ENCODE data around the gene DHFR.
A peak's percentile ranks its signal among the peaks of the same experiment; 100 is the strongest.
"Not testable (repeated sequence)": the region's sequence is repeated elsewhere in the genome, so short reads cannot be mapped to it uniquely, and the experiment has no call there.

The DHFR gene

DNA sequence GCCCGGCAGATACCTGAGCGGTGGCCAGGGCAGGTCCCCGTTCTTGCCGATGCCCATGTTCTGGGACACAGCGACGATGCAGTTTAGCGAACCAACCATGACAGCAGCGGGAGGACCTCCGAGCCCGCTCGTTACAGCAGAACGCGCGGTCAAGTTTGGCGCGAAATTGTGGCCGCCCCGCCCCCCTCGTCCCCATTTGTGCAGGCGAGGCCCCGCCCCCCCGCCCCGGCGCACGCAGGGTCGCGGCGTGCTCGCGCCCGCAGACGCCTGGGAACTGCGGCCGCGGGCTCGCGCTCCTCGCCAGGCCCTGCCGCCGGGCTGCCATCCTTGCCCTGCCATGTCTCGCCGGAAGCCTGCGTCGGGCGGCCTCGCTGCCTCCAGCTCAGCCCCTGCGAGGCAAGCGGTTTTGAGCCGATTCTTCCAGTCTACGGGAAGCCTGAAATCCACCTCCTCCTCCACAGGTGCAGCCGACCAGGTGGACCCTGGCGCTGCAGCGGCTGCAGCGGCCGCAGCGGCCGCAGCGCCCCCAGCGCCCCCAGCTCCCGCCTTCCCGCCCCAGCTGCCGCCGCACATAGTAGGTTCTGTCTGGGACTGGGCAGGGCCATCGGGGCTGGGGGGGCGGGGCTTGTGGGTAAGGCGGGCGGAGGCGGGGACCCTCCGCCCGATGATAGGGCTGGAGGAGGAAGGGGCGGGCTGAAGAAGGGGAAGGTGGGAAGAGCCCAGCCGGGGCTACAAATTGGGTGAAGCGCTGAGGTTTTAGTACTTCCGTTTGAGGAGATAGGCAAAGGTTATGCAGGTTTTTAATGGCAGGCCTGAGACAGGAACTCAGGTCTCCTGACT is at the start of gene DHFR, which contains the start of gene MSH3:
Gene DHFR, minus strand, starts transcription at position 593 of the 840 bp plus-strand sequence. Its CDS starts 494 bp downstream, at position 99.
Gene MSH3, plus strand, starts transcription at position 262 of the 840 bp plus-strand sequence. Its CDS starts 76 bp downstream, at position 338.
- peak; percentile 90 to 91 for DNase-seq

DNA sequence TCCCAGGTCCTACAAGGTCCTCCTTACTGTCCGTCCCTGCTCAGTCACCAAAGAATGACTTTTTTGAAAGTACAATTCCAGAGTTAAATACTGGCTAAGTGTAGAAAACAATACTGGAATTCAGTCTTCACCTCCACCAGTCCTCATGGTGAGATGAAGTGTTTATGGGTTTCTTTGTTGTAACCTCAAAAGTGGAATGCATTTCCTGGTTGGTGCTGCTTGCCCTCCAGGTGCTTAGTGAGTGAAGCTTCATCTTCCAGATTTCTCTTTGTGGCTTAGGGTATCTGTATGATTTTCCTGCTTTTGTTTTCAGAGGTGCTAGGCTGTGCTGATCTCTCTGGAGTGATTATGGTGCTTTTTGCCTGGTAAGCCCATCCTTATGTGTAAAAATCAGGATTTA is 49.4 kb upstream of the DHFR start:
- no peak for DNase-seq

DNA sequence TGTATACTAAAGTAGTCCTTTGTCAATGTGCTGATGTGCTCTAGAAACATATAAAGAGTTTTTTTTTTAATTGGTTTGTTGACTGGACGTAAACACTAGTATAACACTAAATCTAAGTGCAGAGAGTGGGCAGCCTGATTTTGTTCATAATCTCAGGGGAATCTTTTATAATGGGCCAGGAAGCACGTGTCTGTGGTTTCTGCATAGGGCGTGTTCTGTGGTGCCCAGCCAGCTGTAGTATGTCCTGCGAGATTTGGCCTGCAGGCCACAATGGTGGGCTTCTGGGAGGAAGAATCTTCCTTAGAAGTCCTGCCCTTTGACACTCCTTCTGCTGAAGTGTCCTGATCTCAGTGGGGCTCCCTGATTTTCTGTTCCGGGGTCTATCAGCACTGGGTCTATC is 49.0 kb upstream of the DHFR start:
- DNase-seq, result no peak

DNA sequence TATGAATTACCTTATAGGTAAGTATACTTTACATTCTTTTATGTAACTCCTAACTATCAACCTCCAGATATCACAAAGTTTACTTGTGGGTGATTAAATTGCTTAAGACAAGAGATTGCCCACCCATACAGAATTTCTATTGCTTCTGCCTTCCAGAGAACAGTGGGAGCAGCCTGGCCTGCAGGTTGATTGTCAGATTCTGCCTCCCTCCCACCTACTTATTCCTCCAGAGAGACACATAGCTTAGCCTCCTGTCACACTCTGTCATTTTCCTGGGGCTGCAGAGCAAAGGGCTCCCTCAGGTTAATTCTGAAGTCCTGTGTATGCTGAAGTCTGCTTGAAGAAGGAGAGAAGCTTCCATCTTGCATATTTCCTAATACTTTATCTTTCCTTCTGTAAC is 48.5 kb upstream of the DHFR start:
- no peak for DNase-seq

DNA sequence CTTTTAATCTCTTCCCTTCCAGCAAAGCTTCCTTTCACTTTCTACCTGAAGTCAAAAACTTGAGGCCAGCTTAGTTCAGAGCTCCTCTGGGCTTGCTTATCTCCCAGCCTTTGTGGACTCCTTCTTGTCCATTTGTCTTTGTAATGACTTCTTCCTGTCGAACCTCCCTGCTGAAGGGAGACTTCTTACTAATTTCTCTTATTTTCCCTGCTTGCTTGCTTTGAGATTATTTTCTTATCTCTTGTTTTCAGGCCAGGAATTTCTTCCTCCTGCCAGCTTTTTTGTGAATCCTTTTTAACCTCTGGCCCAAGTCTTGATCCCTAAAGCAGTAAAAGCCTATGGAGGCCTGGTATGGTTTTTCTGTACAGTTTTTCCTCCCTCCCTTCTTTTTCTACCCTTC is 46.8 kb upstream of the DHFR start:
- no peak for DNase-seq

DNA sequence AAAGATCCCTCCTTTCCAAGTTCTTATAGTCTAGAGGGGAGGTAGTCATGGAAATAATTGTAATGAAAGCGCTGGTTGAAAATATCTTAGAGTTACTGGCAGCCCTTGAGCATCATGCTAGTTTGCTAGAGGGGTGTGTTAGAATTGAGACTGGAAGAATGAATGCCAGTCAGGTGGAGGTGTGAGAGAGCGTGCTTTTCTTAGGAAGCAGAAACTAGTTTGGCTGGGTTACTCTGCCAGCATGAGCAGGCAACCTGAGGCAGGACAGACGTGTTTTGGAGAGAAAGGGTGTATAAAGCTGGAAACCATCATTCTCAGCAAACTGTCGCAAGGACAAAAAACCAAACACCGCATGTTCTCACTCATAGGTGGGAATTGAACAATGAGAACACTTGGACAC is 43.6 kb upstream of the DHFR start:
- DNase-seq, result no peak

DNA sequence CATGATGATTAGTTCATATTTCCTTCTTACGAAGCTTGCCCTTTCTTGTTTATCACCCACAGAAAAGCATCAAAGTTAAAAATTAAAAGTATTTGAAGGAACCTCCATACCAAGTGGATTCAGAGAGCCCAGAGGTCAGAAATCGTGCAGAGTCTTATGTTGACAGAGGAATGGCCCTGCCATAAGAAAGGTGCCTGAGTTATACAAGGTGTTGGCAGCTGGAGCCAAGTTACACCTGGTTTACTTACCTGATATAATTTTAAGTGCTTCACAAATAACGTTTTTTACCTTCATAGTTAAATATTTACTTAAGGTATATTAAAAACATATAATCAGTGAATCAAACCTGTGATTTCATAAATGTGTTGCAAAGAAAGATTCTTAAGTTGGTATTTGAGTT is 42.3 kb upstream of the DHFR start:
- DNase-seq, result no peak

DNA sequence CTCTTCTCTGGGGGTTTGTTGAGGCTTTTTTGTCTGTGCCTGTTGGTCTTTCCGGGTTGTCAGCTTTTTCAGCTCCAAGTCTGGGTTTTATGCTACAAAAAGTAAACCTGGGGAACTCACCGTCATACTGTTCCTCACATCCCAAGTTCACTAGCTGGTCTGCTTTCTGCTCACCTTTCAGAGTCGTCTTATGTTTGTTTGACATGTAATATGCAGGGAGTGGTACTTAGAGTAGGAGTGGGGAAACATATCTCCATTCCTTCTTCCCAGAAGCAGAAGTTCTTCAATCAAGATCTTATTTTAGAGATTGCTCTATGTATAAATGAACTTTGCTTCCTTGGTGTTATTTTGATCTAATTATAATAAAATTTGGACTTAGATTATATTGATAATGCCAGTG is 41.7 kb upstream of the DHFR start:
- DNase-seq, result no peak

DNA sequence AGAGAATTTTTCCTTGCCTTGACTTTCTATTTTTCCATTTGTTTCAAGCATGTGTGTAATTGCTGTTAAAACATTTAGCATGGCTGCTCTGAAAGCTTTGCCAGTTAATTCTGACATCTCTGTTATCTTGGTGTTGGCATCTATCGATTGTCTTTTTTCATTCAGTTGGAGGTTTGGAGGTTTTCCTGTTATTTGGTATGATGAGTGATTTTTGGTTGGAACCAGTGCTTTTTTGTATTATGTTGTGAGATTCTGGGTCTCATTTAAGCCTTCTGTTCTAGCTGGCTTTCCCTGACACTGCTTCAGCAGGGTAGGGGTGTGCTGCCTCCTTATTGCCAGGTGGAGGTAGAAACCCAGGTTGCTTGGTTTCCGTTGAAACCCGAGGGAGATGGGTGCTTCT is 40.9 kb upstream of the DHFR start:
- DNase-seq, result no peak

DNA sequence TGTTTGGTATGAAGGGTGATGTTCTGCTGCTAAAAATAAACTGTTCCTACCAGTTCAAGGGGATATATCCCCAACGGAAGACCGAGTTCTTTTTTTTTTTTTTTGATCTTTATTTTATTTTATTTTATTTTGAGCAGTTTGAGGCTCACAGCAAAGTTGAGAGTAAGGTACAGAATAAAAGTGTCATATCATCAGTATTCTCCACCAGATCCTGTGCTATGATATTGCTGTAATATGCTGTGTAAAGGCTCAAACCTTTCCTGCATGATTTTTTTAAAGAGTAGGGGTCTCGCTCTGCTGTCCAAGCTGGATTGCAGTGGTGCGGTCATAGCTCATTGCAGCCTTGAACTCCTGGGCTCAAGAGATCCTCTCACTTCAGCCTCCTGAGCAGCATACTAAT is 34.8 kb upstream of the DHFR start:
- no peak for DNase-seq

DNA sequence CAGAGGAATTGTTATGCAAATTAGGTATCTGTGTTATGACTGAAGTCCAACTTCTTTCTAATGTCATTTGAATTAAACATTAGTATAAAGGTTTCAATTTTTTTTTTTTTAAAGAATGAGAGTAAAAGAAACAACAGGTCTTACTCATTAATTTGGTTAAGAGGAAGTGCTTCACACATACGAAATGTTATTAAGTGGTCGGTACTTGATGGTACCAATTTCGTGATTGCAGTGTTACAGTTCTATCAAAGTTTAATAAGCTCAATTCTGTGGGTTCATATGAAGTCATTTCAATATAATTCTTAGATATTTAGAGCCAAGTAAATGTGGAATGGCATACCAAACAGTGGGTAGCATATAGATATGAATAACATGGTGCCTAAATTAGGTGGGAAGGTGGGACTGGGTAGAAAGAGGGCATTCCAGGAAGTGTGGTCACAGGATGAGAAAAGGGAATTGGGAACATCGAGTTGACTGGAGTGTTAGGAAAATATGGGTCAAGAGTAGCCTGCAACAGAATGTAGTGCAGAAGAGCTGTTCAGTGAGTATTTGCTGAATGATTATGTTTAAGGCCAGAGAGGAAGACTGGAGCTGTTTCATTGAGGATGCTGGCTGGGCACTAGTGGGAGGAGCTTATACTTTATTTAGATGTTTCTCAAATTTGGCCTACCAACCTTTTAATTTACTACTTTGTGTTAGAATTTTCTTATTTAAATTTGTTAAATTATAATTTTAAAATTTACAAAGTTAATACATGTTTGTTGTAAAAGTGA is 34.1 kb upstream of the DHFR start:
- DNase-seq, result no peak

DNA sequence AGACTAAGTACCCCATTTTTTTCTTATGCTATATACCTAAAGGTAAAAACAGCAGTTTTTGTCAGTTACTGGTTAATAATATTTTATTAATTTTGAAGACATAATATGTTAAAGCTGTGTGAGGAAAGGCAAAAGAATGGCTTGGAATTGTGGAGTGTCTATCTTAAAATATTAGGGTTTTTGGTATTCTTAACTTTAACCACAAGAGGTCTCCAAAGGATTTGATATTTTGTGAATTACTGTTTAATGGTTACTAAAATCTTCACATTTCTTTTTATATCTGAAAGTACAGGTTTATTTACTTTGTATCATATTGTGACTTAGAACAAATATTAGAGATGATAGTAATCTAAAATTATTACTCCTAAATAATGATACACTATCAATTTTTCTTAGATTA is 32.0 kb upstream of the DHFR start:
- DNase-seq, result peak in 1 of 2 donors; percentile 32

DNA sequence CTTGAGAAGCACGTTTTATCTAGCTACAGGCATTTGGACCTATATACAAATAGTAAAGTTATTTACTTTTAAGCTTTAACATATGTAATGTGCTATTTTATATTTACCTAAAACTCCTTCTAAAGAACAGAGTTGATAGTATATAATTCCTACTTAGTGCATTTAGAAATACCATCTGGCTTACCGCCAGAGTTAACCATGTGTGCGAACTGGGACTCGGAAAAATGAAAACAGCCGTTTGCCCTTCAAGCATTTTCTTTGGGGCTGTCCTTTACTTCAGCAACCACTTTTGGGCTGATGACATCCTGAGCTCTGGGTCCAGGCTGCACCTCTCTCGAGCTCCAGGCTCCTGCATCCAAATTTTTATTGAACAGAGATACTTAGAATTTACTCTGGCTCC is 21.9 kb upstream of the DHFR start:
- DNase-seq, result no peak

DNA sequence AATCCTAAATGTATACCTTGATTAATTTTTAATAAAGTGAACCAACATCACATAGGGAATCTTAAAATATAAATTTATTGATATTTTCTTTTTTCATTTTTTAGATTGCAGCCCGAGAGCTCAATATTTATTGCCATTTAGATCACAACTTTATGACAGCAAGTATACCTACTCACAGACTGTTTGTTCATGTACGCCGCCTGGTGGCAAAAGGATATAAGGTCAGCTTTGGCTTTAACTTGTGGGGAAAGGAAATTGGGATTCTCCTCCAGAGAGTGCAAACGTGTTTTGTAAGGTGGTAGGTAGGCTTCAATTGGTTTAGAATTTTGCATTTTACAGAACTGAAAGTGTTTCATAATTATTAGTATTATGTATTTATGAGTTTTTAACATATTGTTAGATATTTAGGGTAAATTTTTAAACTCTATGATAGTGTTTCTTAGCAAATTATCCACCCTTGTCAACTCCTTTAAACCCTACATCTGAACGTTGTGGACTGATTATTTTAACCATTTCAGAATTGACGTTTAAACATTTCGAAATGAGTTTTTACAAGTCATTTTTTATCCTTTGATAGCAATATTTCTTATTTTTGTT is 17.5 kb upstream of the DHFR start:
- peak; percentile 60 to 64 for DNase-seq

DNA sequence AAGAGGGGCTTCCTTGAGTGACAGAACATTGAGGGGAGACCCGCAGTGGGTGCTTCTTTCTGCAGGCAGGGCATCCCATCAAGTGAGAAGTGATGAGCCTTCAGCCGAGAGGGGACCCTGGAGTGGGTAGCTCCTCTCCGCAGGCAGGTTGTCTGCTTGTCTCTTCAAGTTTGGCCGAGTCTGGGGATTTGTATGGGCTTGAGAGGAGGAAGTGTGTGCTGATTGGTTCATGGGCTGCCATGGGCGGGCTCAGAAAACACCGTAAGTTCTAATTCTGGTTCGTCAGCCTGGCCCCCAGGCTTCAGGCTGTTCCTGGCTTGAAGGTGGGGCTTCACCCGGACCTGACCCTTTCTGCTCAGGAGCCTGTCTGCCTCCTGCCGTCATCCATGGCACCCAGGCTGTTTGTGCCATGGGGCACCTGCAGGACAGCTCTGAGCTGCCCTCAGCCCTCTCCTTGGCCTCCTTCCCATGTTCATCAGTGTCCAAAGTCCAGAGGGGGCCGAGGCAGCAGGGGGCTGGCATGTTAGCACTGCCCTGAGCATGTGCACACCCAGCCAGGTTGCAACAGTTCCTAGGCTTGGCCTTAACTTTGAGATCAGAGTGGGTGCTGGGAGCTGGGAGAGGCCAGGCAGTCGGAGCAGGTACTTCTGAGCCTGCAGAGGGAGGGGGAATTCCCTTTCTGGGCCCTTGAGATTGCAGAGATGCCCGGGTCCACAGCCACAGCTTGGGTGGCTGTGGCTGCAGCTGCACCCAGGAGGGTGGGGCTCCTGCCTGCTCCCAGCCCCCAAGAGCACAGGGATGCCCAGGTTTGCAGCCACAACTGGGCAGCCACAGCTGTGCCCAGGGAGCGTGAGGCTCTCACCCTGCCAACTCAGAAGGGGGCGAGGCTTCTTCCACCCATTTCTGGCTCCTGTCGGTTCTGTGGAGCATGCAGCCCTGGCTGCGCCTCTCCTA is 13.5 kb upstream of the DHFR start:
- DNase-seq, result peak in 1 of 2 donors; percentile 1

DNA sequence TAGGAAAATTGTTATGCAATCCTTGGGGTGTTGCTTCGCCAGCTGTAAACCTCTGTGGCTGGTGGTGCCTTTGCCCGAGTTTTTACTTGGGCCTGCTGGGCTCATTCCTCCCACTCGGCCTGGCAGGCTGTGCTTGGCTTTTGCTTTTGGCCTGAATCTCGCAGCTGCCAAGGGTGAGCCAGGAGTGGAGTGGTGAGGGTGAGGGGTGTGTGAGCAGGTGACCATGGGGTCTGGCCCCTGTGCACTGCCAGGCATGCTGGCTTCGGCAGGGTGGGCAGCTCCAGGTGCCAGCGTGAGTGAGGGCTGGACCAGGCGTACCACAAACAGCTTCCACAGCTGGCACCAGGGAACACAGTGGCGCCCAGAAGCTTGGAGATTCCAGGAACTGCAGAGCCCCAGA is 12.6 kb upstream of the DHFR start:
- DNase-seq, result no peak

DNA sequence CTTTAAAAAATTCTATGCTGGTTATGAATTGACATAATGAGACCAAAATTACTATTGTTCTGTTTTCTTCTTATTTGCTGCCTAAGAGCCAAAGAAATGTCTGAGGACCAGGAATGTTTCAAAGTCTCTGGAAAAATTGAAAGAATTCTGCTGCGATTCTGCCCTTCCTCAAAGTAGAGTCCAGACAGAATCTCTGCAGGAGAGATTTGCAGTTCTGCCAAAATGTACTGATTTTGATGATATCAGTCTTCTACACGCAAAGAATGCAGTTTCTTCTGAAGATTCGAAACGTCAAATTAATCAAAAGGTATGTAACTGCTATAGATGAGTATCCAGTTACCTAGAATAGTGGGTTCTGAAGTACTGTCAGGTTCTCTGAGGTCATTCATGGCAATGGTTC is 10.3 kb upstream of the DHFR start:
- DNase-seq, result no peak

DNA sequence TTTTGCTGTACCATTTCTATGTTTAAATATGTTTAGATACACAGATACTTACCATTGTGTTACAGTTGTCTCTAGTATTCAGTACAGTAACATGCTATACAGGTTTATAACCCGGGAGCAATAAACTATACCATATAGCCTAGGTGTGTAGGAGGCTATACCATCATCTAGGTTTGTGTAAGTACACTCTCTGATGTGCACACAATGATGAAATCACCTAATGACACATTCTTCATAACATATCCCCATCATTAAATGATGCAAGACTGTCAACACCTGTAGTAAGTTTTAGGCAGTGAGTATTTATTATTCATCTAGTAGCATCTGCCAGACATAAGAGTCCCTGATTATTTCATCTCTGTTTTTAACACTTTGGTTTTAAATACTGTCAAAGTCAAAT is 7.3 kb upstream of the DHFR start:
- DNase-seq, result no peak

DNA sequence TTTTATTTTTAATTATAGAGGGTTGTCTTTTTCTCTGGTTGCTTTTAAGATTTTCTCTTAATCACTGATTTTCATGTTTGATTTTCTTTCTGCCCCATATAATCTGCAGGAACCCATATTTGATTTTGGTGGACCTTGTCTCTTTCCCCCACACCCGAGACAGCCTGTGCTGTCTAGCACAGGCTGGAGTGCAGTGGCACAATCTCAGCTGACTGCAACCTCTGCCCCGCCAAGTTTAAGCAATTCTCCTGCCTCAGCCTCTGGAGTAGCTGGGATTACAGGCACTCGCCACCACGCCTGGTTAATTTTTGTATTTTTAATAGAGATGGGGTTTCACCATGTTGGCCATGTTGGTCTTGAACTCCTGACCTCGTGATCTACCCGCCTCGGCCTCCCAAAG is 5.9 kb upstream of the DHFR start:
- not testable (repeated sequence) for DNase-seq

DNA sequence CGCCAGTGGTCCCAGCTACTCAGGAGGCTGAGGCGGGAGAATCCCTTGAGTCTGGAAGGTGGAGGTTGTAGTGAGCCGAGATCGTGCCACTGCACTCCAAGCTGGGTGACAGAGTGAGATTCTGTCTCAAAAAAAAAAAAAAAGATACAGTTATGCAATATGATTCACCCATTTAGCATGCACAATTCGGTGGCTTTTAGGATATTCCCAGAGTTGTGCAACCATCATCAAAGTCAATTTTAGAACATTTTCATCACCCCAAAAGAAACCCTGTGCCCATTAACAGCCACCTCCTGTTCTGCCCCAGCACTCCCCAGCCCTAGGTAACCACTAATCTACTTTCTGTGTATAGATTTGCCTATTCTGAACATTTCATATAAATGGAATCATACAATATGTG is 4.3 kb upstream of the DHFR start:
- DNase-seq, result no peak

DNA sequence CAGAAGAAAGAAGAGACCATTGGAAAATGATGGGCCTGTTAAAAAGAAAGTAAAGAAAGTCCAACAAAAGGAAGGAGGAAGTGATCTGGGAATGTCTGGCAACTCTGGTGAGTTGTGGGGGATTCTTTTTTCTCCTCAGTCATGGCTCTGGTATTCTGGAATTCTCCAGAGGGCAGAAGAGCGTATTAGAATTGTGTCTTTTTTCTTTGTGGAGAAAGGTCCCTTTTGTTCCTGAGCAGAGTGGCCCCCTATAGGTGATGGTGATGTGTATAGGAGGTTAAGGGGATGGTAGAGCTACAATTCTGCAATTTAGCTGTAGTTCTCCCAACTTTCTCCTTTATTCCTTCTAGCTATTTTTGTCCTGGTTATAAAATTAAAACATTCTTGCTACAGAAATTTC is 1.6 kb upstream of the DHFR start:
- no peak for DNase-seq

DNA sequence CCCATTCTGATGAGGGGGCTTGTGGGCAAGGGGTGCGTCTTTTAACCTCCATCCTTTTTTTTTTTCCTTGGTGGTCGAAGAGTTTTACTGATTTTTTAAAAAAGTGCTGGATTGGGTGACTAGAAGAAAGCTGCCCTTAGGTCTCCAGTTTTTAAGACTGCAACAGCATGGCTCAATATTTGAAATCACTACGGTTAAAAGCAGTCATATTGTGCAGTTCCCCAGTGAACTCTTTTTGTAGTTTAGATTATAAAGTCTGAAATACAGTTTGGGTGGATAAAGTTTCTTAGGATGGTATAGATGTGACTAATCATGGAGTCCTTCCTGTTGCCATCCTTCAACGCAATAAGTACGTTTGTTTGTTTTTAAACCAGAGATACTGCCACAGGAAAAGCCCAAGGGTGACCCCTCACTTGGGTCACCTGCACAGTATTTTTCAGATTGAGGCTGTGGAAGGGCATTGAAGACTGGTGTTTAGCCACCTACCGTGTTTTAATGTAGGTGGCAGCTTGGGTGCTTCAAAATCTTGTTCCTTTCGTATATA is 520 bp upstream of the DHFR start:
- peak in 1 of 2 donors; percentile 10 for DNase-seq
